Esophagus squamous epithelium (tissue), 4 donors: ENCODE data around the gene KRT72.

ENCODE experiments used
- CTCF ChIP-seq, 6 experiments: fragments of 450-650 bp in 4 of 6; fragments of 200-600 bp in 2 of 6; sonication (generic) in 2 of 6; IDR thresholded peaks; one replicate each; pipeline ENCODE4 v1.5.1; 2016 to 2019; ENCODE audit warnings: antibody characterized with exemption in 6 of 6, mild to moderate bottlenecking in 4 of 6, moderate library complexity in 4 of 6
- POLR2A ChIP-seq, 4 donors: fragments of 450-650 bp; IDR thresholded peaks; one replicate each; pipeline ENCODE4 v1.6.1; 2017; ENCODE audit warnings: antibody characterized with exemption in 4 of 4, mild to moderate bottlenecking in 4 of 4, moderate library complexity in 3 of 4

GRCh38 chr12:52546126-52546525, 55.1 kb downstream of the KRT72 start:
- TF ChIP-seq POLR2A (IDR thresholded peaks at IDR 0.05) (no peak), CTCF (IDR thresholded peaks at IDR 0.05) (no peak)
